NT2/D1 (cell line): Measurements from ENCODE around the gene DCUN1D4.
"Not testable (repeated sequence)": the region's sequence is repeated elsewhere in the genome, so short reads cannot be mapped to it uniquely, and the experiment has no call there.

Experiments
- DNase-seq: peaks from one replicate; pipeline ENCODE4 v3.0.0-alpha.2; 2011; ENCODE audit warnings: low read depth, low spot score
- H3K27me3 ChIP-seq: 2 replicates; pipeline ENCODE4 v1.6.0; 2011; ENCODE audit warnings: mild to moderate bottlenecking; ENCODE audit not compliant: insufficient read length, insufficient read depth
- H3K36me3 ChIP-seq: 2 replicates; pipeline ENCODE4 v1.6.1; 2011; ENCODE audit warnings: mild to moderate bottlenecking, low read length, mixed read lengths; ENCODE audit not compliant: insufficient read depth, insufficient read length
- H3K4me1 ChIP-seq: 2 replicates; pipeline ENCODE4 v1.5.1; 2011; ENCODE audit not compliant: insufficient read depth, insufficient read length
- H3K4me3 ChIP-seq: 2 replicates; pipeline ENCODE4 v1.5.1; 2011; ENCODE audit warnings: low read depth; ENCODE audit not compliant: insufficient read length
- H3K9ac ChIP-seq: 2 replicates; pipeline ENCODE4 v1.6.0; 2011; ENCODE audit warnings: low read depth; ENCODE audit not compliant: insufficient read length
- H3K9me3 ChIP-seq: 2 replicates; pipeline ENCODE4 v1.5.1; 2011; ENCODE audit warnings: mild to moderate bottlenecking, low read length; ENCODE audit not compliant: insufficient read depth
- SUZ12 ChIP-seq: IDR thresholded peaks from 2 replicates; pipeline ENCODE4 v1.6.1; 2011; ENCODE audit not compliant: insufficient read length, insufficient read depth; ENCODE audit errors: extremely low read depth
- YY1 ChIP-seq: IDR thresholded peaks from 2 replicates; pipeline ENCODE4 v1.6.1; 2011; ENCODE audit not compliant: insufficient read length, insufficient read depth
- ZNF274 ChIP-seq: IDR thresholded peaks from 2 replicates; pipeline ENCODE4 v1.6.1; 2011; ENCODE audit warnings: mild to moderate bottlenecking, low read depth, low read length

Gene DCUN1D4

GRCh38 chr4:51925307-51925706 lies 82.4 kb downstream of the DCUN1D4 start:
- no peaks in the 10 kb centered on the region for H3K27me3 ChIP-seq
- no peak for DNase-seq
- H3K4me1 ChIP-seq, result no peaks in the 10 kb centered on the region
- H3K9me3 ChIP-seq, result no peaks in the 10 kb centered on the region
- TF ChIP-seq ZNF274, result no peak
- no peaks in the 10 kb centered on the region for H3K36me3 ChIP-seq
- no peak overlapping the region for H3K9ac ChIP-seq
- no peak overlapping the region for H3K4me3 ChIP-seq

GRCh38 chr4:51930557-51930956 lies 87.6 kb downstream of the DCUN1D4 start:
- TF ChIP-seq SUZ12 (no peak), YY1 (no peak), ZNF274 (no peak)

DNA sequence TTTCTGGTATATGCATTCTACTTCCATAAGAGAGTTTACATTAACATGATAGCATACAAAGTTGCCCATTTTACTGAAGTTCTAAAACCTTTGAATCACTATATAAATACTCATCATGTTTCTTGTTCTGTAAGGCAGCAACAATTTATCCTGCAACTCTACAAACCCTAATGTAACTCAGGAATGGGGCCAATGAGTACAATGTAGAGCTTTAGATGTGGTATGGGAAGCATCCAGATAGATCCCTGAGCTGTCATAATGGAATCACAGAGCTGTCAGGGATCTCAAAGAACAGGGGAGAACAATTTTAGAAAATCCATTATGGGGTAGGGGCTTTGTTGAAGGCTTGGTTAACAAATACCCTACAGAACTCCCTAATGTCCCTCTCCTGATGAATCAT lies 88.5 kb downstream of the DCUN1D4 start:
- Histone ChIP-seq H3K9ac (no peak overlapping the region), H3K4me3 (no peak overlapping the region), H3K27me3 (no peaks in the 10 kb centered on the region), H3K9me3 (no peaks in the 10 kb centered on the region), H3K36me3 (no peaks in the 10 kb centered on the region), H3K4me1 (no peaks in the 10 kb centered on the region)
- TF ChIP-seq SUZ12 (no peak), YY1 (no peak), ZNF274 (no peak)
- DNase-seq, result no peak

More at GRCh38 chr4:51930557-51930956, 87.6 kb downstream of the DCUN1D4 start:
- Histone ChIP-seq H3K4me1 (no peaks in the 10 kb centered on the region), H3K9ac (no peak overlapping the region), H3K27me3 (no peaks in the 10 kb centered on the region), H3K9me3 (no peaks in the 10 kb centered on the region), H3K4me3 (no peak overlapping the region), H3K36me3 (no peaks in the 10 kb centered on the region)
- DNase-seq, result no peak

GRCh38 chr4:51932261-51932660 lies 89.3 kb downstream of the DCUN1D4 start:
- H3K27me3 ChIP-seq, result no peaks in the 10 kb centered on the region
- DNase-seq, result no peak
- TF ChIP-seq YY1 (no peak), ZNF274 (no peak), SUZ12 (no peak)

DNA sequence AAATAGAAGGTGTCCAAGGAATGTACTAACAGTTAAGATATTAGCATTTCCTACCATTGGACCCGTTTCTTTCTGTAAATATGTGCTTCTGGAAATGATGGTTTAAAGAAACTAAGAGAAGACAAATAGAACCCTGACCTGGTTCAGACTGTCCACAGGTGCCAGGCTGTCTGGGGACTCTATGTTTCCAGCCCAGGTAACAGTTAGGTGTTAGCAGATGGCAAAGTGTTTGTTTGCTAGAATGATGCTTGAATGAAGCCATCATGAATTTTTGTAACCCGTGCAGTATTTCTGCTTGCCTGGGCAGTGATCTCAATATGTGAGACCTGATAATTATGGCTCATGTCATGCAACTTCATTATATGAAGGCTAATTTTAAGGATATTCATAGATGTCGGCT lies 89.7 kb downstream of the DCUN1D4 start:
- H3K36me3 ChIP-seq, result no peaks in the 10 kb centered on the region
- DNase-seq, result no peak

More at GRCh38 chr4:51932261-51932660, 89.3 kb downstream of the DCUN1D4 start:
- H3K36me3 ChIP-seq, result no peaks in the 10 kb centered on the region
- H3K9me3 ChIP-seq, result no peaks in the 10 kb centered on the region
- H3K9ac ChIP-seq, result no peak overlapping the region
- no peaks in the 10 kb centered on the region for H3K4me1 ChIP-seq
- no peak overlapping the region for H3K4me3 ChIP-seq

GRCh38 chr4:51940460-51940859 lies 97.5 kb downstream of the DCUN1D4 start:
- H3K4me1 ChIP-seq, H3K4me3 ChIP-seq, H3K27me3 ChIP-seq, H3K9ac ChIP-seq, H3K9me3 ChIP-seq, DNase-seq, H3K36me3 ChIP-seq: not testable (repeated sequence)

More for the DNA sequence above, 89.7 kb downstream of the DCUN1D4 start:
- Histone ChIP-seq H3K4me1 (no peaks in the 10 kb centered on the region), H3K27me3 (no peaks in the 10 kb centered on the region), H3K9ac (no peak overlapping the region), H3K9me3 (no peaks in the 10 kb centered on the region), H3K4me3 (no peak overlapping the region)
- no peak for TF ChIP-seq YY1
- TF ChIP-seq SUZ12, result no peak
- TF ChIP-seq ZNF274, result no peak

DNA sequence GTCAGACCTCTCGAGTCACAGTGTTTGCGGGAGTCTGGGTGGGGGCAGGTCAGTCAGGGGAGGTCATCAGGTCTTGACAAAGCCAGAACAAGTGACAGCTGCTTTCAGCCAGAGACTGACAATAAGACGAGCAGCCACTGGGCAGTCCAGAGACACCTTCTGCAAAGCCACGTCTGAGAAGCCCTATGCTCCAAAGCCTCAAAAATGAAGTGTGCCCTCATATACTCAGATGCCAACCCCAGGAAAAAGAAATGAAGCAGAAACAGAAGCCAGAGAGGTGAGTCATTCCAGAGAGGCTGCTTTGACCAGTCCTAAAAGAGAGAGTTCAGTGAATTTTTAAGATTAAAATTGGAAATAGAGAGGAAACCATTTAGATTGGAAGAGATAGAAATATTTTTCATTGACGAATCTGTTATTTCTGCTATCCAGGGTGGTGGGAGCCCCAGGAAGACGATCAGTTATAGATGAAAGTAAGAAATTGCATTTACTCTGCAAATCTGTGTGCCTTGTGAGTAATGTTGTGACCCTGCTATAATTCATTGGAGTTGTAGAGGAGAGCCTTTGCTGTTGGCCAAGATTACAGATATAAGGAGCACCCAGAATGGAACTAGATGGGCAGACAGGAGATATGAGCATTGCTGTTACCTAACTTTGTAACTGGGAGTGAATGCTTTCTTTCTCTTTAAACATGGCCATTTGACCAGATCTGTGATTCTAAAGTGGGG lies 99.3 kb downstream of the DCUN1D4 start:
- Histone ChIP-seq H3K36me3 (no peaks in the 10 kb centered on the region), H3K9ac (no peak overlapping the region), H3K27me3 (no peaks in the 10 kb centered on the region), H3K9me3 (peaks cover 9% of the 10 kb centered on the region; the same call in 1 of the 2 replicates), H3K4me3 (no peak overlapping the region), H3K4me1 (no peaks in the 10 kb centered on the region)
- no peak for DNase-seq
- TF ChIP-seq SUZ12 (no peak), YY1 (no peak), ZNF274 (no peak)
